ENCODE results near the gene ZNF774. TPM values are rescaled to one million over a fixed set of nuclear protein-coding genes. Genes with fewer than 3 reads are reported as not detected.

Gene ZNF774
- total and polyA plus RNA-seq, 12 donors: 2.2 to 19.6 (median 6.4) TPM

DNA sequence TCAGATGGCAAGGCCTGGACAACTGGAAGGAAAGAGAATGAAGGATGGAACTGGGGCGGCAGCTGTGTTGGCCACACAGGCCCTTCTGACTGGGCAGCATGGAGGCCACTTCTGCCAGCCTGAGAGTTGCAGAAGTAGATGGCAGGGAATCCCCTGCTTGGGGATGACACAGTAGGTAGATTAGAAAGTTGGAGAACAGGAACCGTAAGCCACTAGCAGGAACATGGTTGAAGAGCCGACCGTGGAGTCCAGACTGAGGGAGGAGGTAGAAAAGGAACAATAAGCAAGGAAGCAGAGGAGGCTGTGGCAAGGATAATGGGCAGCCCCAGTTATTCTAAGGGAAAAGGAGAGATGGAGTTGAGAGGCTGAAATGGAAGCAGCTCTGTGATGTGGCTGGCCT, 26.4 kb upstream of the ZNF774 start:
- H3K4me1 ChIP-seq: peaks cover 0 to 9% (median 0%) of the 10 kb centered on the region in 9 donors
- TF ChIP-seq, protein P1, sequence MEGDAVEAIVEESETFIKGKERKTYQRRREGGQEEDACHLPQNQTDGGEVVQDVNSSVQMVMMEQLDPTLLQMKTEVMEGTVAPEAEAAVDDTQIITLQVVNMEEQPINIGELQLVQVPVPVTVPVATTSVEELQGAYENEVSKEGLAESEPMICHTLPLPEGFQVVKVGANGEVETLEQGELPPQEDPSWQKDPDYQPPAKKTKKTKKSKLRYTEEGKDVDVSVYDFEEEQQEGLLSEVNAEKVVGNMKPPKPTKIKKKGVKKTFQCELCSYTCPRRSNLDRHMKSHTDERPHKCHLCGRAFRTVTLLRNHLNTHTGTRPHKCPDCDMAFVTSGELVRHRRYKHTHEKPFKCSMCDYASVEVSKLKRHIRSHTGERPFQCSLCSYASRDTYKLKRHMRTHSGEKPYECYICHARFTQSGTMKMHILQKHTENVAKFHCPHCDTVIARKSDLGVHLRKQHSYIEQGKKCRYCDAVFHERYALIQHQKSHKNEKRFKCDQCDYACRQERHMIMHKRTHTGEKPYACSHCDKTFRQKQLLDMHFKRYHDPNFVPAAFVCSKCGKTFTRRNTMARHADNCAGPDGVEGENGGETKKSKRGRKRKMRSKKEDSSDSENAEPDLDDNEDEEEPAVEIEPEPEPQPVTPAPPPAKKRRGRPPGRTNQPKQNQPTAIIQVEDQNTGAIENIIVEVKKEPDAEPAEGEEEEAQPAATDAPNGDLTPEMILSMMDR (IDR thresholded peaks at IDR 0.05): no peak
- intact Hi-C loops (cut with DNase I): loop anchor here in 3 of 10 donors (10.0 kb wide), 2 partner anchors 279 to 289 kb away; no protein-coding TSS in a partner anchor
- no peak overlapping the region for H3K4me3 ChIP-seq
- no peaks in the 10 kb centered on the region for H3K9me3 ChIP-seq
- ATAC-seq: no peak
- no peak for DNase-seq
- 84 to 94% methylated on average over 4 of the region's 4 CpGs for WGBS, 2 donors
- H3K27ac ChIP-seq: no peak overlapping the region
- H3K36me3 ChIP-seq: no peaks in the 10 kb centered on the region
- H3K27me3 ChIP-seq: no peaks in the 10 kb centered on the region

DNA sequence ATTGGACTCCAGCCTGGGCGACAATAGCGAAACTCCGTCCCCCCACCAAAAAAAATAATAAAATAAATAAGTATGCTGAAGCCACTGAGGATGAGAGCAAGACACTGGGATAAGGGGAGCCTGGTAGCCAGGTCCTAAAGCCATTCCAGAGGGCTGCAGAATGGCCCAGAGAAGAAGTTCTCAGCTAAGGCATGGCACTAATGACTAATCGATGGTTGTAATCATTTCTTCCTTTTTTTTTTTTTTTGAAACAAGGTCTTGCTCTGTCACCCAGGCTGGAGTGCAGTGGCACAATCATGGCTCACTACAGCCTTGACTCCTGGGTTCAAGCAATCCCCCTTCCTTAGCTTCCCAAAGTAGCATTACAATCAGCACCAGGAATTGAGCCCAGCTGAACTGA, 25.6 kb upstream of the ZNF774 start:
- intact Hi-C loops (cut with DNase I): loop anchor here in 3 of 10 donors (10.0 kb wide), 2 partner anchors 278 to 288 kb away; no protein-coding TSS in a partner anchor
- Histone ChIP-seq H3K4me1 (peaks cover 0 to 9% (median 0%) of the 10 kb centered on the region in 9 donors), H3K4me3 (no peak overlapping the region), H3K9me3 (no peaks in the 10 kb centered on the region), H3K27me3 (no peaks in the 10 kb centered on the region), H3K27ac (no peak overlapping the region), H3K36me3 (no peaks in the 10 kb centered on the region)
- DNase-seq (no peak), ATAC-seq (no peak)
- TF ChIP-seq, protein P1 (IDR thresholded peaks at IDR 0.05): no peak
- WGBS, 2 donors: 93 to 99% methylated on average over 4 of the region's 4 CpGs

- no peaks in the 10 kb centered on the region for H3K27me3 ChIP-seq
- no peak overlapping the region for H3K4me3 ChIP-seq
- intact Hi-C loops (cut with DNase I): loop anchor here in 3 of 10 donors (10.0 kb wide), 2 partner anchors 277 to 287 kb away; no protein-coding TSS in a partner anchor
- peaks cover 0 to 7% (median 0%) of the 10 kb centered on the region in 9 donors for H3K4me1 ChIP-seq
- TF ChIP-seq, protein P1 (IDR thresholded peaks at IDR 0.05): no peak
- no peak for ATAC-seq
- H3K27ac ChIP-seq: no peak overlapping the region
- WGBS, 2 donors: 94 to 96% methylated on average over 6 of the region's 6 CpGs
- H3K9me3 ChIP-seq: no peaks in the 10 kb centered on the region
- no peaks in the 10 kb centered on the region for H3K36me3 ChIP-seq
- no peak for DNase-seq
These were observed 24.8 kb upstream of the ZNF774 start for GRCh38 chr15:90327311-90327710.

- WGBS, 2 donors: 81 to 87% methylated on average over 3 of the region's 3 CpGs
- no peak for DNase-seq
- intact Hi-C loops (cut with DNase I): no loop called here
- no peak for ATAC-seq
- Histone ChIP-seq H3K9me3 (no peaks in the 10 kb centered on the region), H3K4me3 (no peak overlapping the region), H3K27ac (no peak overlapping the region), H3K27me3 (no peaks in the 10 kb centered on the region), H3K4me1 (peaks cover 0 to 21% (median 0%) of the 10 kb centered on the region in 9 donors), H3K36me3 (no peaks in the 10 kb centered on the region)
- TF ChIP-seq, protein P1 (IDR thresholded peaks at IDR 0.05): no peak
These were observed 17.8 kb upstream of the ZNF774 start for GRCh38 chr15:90334304-90334731.
